Tibial artery (tissue), 4 donors: ENCODE results near the gene KIF26B.

Experiments used
- DNase-seq, 2 donors: peaks; one replicate each; pipeline ENCODE4 v3.0.0-alpha.2; 2019
- H3K27ac ChIP-seq, 2 donors: fragments of 200-600 bp; sonication (generic) in 1 of 2; 1 replicate in 1 of 2; 2 replicates in 1 of 2; pipeline ENCODE4 v1.5.1; 2018 to 2019; ENCODE audit warnings: mild to moderate bottlenecking in 1 of 2
- H3K27me3 ChIP-seq, 2 donors: fragments of 200-600 bp; sonication (generic) in 1 of 2; one replicate each; pipeline versions ENCODE4 v1.5.1 to v1.6.0; 2016 to 2019
- H3K36me3 ChIP-seq, 3 donors: fragments of 200-600 bp; sonication (generic) in 2 of 3; one replicate each; pipeline ENCODE4 v1.5.1; 2016 to 2019; ENCODE audit warnings: mild to moderate bottlenecking in 2 of 3
- H3K4me1 ChIP-seq, 4 donors: fragments of 200-600 bp; sonication (generic) in 2 of 4; 1 replicate in 3 of 4; 2 replicates in 1 of 4; pipeline ENCODE4 v1.5.1; 2016 to 2019
- H3K4me3 ChIP-seq, 2 donors: fragments of 200-600 bp; sonication (generic) in 1 of 2; 1 replicate in 1 of 2; 2 replicates in 1 of 2; pipeline ENCODE4 v1.5.1; 2018 to 2019; ENCODE audit warnings: mild to moderate bottlenecking in 2 of 2
- H3K9me3 ChIP-seq, 3 donors: fragments of 200-600 bp; sonication (generic) in 1 of 3; one replicate each; pipeline ENCODE4 v1.5.1; 2016 to 2019
- CTCF ChIP-seq, 2 experiments: fragments of 200-600 bp in 1 of 2; fragments of 450-650 bp in 1 of 2; IDR thresholded peaks; one replicate each; pipeline ENCODE4 v1.5.1; 2017 to 2019; ENCODE audit warnings: antibody characterized with exemption in 2 of 2, mild to moderate bottlenecking in 1 of 2, moderate library complexity in 1 of 2
- intact Hi-C: fragments of 100-400 bp; cut with DNase I; formaldehyde crosslinking; loops from one replicate; pipeline ENCODE4 v1.15.0; 2023; ENCODE audit warnings: low total_unique reads

KIF26B gene

GRCh38 chr1:245512980-245513578 lies 358.3 kb downstream of the KIF26B start:
- no peaks in the 10 kb centered on the region for H3K4me1 ChIP-seq
- H3K27me3 ChIP-seq: no peaks in the 10 kb centered on the region
- no peak for TF ChIP-seq CTCF (IDR thresholded peaks at IDR 0.05)
- no peak overlapping the region for H3K27ac ChIP-seq
- DNase-seq: no peak
- no peak overlapping the region for H3K4me3 ChIP-seq
- intact Hi-C loops: no loop called here
- H3K36me3 ChIP-seq: no peaks in the 10 kb centered on the region
- no peaks in the 10 kb centered on the region for H3K9me3 ChIP-seq

GRCh38 chr1:245516284-245516759 lies 361.5 kb downstream of the KIF26B start:
- H3K36me3 ChIP-seq: no peaks in the 10 kb centered on the region
- no peaks in the 10 kb centered on the region for H3K9me3 ChIP-seq
- DNase-seq: no peak
- no peak for TF ChIP-seq CTCF (IDR thresholded peaks at IDR 0.05)
- intact Hi-C loops: no loop called here
- no peak overlapping the region for H3K4me3 ChIP-seq
- H3K27me3 ChIP-seq: no peaks in the 10 kb centered on the region
- no peaks in the 10 kb centered on the region for H3K4me1 ChIP-seq
- no peak overlapping the region for H3K27ac ChIP-seq

GRCh38 chr1:245520611-245521010 lies 365.8 kb downstream of the KIF26B start:
- Histone ChIP-seq H3K4me3 (no peak overlapping the region), H3K36me3 (no peaks in the 10 kb centered on the region), H3K27ac (no peak overlapping the region), H3K9me3 (no peaks in the 10 kb centered on the region), H3K27me3 (no peaks in the 10 kb centered on the region), H3K4me1 (no peaks in the 10 kb centered on the region)
- no peak for TF ChIP-seq CTCF (IDR thresholded peaks at IDR 0.05)
- DNase-seq: no peak
- intact Hi-C loops: no loop called here

GRCh38 chr1:245526141-245526540 lies 371.4 kb downstream of the KIF26B start:
- Histone ChIP-seq H3K27me3 (no peaks in the 10 kb centered on the region), H3K4me1 (no peaks in the 10 kb centered on the region), H3K36me3 (no peaks in the 10 kb centered on the region), H3K27ac (no peak overlapping the region), H3K9me3 (no peaks in the 10 kb centered on the region), H3K4me3 (no peak overlapping the region)
- no peak for DNase-seq
- TF ChIP-seq CTCF (IDR thresholded peaks at IDR 0.05): no peak
- intact Hi-C loops: no loop called here

- H3K27ac ChIP-seq: no peak overlapping the region
- H3K36me3 ChIP-seq: no peaks in the 10 kb centered on the region
- TF ChIP-seq CTCF (IDR thresholded peaks at IDR 0.05): no peak
- no peaks in the 10 kb centered on the region for H3K27me3 ChIP-seq
- H3K4me1 ChIP-seq: no peaks in the 10 kb centered on the region
- no peaks in the 10 kb centered on the region for H3K9me3 ChIP-seq
- no peak for DNase-seq
- intact Hi-C loops: no loop called here
- H3K4me3 ChIP-seq: no peak overlapping the region
Observed at GRCh38 chr1:245528258-245528635, 373.5 kb downstream of the KIF26B start.

- Histone ChIP-seq H3K4me3 (no peak overlapping the region), H3K4me1 (no peaks in the 10 kb centered on the region), H3K27me3 (no peaks in the 10 kb centered on the region), H3K27ac (no peak overlapping the region), H3K36me3 (no peaks in the 10 kb centered on the region), H3K9me3 (no peaks in the 10 kb centered on the region)
- intact Hi-C loops: no loop called here
- TF ChIP-seq CTCF (IDR thresholded peaks at IDR 0.05): no peak
- DNase-seq: no peak
Observed at GRCh38 chr1:245530937-245531336, 376.2 kb downstream of the KIF26B start.
